Activated naive CD8-positive, alpha-beta T cell treated with anti-CD3 and anti-CD28 coated beads, Interleukin-2, amount 50 U/mL, for 16 hours (primary cell): Measurements from ENCODE around the gene GTPBP2.
"Not testable (repeated sequence)": the region's sequence is repeated elsewhere in the genome, so short reads cannot be mapped to it uniquely, and the experiment has no call there.

Source experiments
- DNase-seq: peaks from one replicate; pipeline ENCODE4 v3.0.0-alpha.2; 2020; ENCODE audit warnings: low read depth, low spot score

GTPBP2 gene

GRCh38 chr6:43662948-43663347 lies 33.9 kb upstream of the GTPBP2 start:
- not testable (repeated sequence) for DNase-seq

GRCh38 chr6:43658161-43658560 lies 29.1 kb upstream of the GTPBP2 start:
- no peak for DNase-seq

- no peak for DNase-seq
These were observed 28.2 kb upstream of the GTPBP2 start for GRCh38 chr6:43657221-43657802.

- DNase-seq = not testable (repeated sequence)
These were observed 23.8 kb upstream of the GTPBP2 start for GRCh38 chr6:43652822-43653221.

- DNase-seq = no peak
These were observed 19.2 kb upstream of the GTPBP2 start for GRCh38 chr6:43648248-43648647.

GRCh38 chr6:43647613-43648012 lies 18.5 kb upstream of the GTPBP2 start:
- DNase-seq = no peak

GRCh38 chr6:43645613-43645964 lies 16.5 kb upstream of the GTPBP2 start:
- DNase-seq = no peak

GRCh38 chr6:43644940-43645612 lies 16.0 kb upstream of the GTPBP2 start, which contains the start of gene RSPH9:
RSPH9 (plus strand) TSS chr6:43645036; CDS start chr6:43645099, 63 bp downstream.
- DNase-seq = peak; percentile 30

GRCh38 chr6:43639984-43640800 lies 11.1 kb upstream of the GTPBP2 start:
- DNase-seq = no peak

GRCh38 chr6:43636308-43636659 lies 7.2 kb upstream of the GTPBP2 start:
- DNase-seq = no peak

- peak; percentile 64 for DNase-seq
These were observed 6.6 kb upstream of the GTPBP2 start, which contains the start of gene MAD2L1BP for GRCh38 chr6:43635387-43636307. MAD2L1BP (plus strand) TSS chr6:43635840; CDS start chr6:43635876, 36 bp downstream.

- no peak for DNase-seq
These were observed 5.7 kb upstream of the GTPBP2 start for GRCh38 chr6:43634702-43635303.

GRCh38 chr6:43633002-43633401 lies 3.9 kb upstream of the GTPBP2 start:
- not testable (repeated sequence) for DNase-seq

GRCh38 chr6:43630980-43631619 lies 2.0 kb upstream of the GTPBP2 start:
- DNase-seq = no peak

- peak; percentile 71 for DNase-seq
These were observed 639 bp upstream of the GTPBP2 start for GRCh38 chr6:43629505-43630300.

- peak; percentile 17 for DNase-seq
These were observed 516 bp downstream of the GTPBP2 start for GRCh38 chr6:43628393-43629103.

- DNase-seq = no peak
These were observed 1.8 kb downstream of the GTPBP2 start for GRCh38 chr6:43627008-43627825.

- DNase-seq = no peak
These were observed 3.6 kb downstream of the GTPBP2 start for GRCh38 chr6:43625393-43625992.
